Mesodermal cell (in vitro differentiated cells): Measurements from ENCODE around the gene COMMD6.

Source experiments
- H3K27ac ChIP-seq: 2 replicates; pipeline ENCODE4 v1.7.0; 2013; ENCODE audit warnings: mild to moderate bottlenecking, low read depth, low read length, moderate library complexity; ENCODE audit not compliant: severe bottlenecking
- H3K36me3 ChIP-seq: 2 replicates; pipeline ENCODE4 v1.7.1; 2013; ENCODE audit warnings: mild to moderate bottlenecking, low read length, moderate library complexity; ENCODE audit not compliant: control insufficient read depth, insufficient read depth
- H3K4me1 ChIP-seq: one replicate; pipeline ENCODE4 v1.7.1; 2013; ENCODE audit warnings: mild to moderate bottlenecking, low read length; ENCODE audit not compliant: insufficient read depth, control insufficient read depth, poor library complexity, severe bottlenecking
- H3K4me3 ChIP-seq: 2 replicates; pipeline ENCODE4 v1.7.0; 2013; ENCODE audit warnings: low read length, control low read depth, mild to moderate bottlenecking; ENCODE audit not compliant: insufficient read depth, poor library complexity, severe bottlenecking; ENCODE audit errors: extremely low read depth
- H3K9me3 ChIP-seq: 2 replicates; pipeline ENCODE4 v1.7.1; 2013; ENCODE audit warnings: mild to moderate bottlenecking, low read length, moderate library complexity; ENCODE audit not compliant: control insufficient read depth
- WGBS, 2 experiments: methylation state at CpG; one replicate each; pipeline ENCODE4 v1.1.5; 2013; ENCODE audit warnings: missing lambda C conversion rate in 2 of 2; ENCODE audit not compliant: insufficient coverage in 2 of 2; 5-methylcytosine and 5-hydroxymethylcytosine counted together

Gene COMMD6

GRCh38 chr13:75521956-75522355, 15.7 kb downstream of the COMMD6 start:
- no peaks in the 10 kb centered on the region for H3K4me1 ChIP-seq
- no peak overlapping the region for H3K4me3 ChIP-seq
- WGBS, 2 experiments, result 93% methylated on average over 2 of the region's 3 CpGs
- no peak overlapping the region for H3K27ac ChIP-seq
- H3K9me3 ChIP-seq, result peaks cover 3% of the 10 kb centered on the region
- H3K36me3 ChIP-seq, result peaks cover 6% of the 10 kb centered on the region

DNA sequence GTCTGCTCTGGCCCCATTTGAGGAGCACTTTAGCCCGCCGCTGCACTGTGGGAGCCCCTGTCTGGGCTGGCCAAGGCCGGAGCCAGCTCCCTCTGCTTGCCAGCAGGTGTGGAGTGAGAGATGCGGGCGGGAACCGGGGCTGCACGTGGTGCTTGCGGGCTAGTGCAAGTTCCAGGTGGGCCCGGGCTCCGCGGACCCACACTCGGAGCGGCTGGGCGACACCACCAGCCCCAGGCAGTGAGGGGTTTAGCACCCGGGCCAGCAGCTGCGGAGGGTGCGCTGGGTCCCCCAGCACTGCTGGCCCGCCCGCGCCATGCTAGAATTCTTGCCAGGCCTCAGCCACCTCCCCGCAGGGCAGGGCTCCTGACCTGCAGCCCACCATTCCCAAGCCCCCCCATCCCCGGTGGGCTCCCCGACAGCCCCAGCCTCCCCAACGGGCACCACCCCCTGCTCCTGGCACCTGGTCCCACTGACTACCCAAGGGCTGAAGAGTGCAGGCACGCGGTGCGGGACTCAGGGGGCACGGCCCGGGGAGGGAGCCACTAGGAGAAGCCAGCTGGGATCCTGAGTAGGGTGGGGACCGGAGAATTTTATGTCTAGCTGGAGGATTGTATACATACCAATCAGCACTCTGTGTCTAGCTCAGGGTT, 19.1 kb downstream of the COMMD6 start:
- H3K36me3 ChIP-seq, result no peaks in the 10 kb centered on the region
- 96 to 97% methylated on average over 20 to 21 of the region's 30 CpGs for WGBS, 2 experiments
- H3K9me3 ChIP-seq, result peaks cover 3% of the 10 kb centered on the region
- no peak overlapping the region for H3K27ac ChIP-seq
- no peak overlapping the region for H3K4me3 ChIP-seq
- H3K4me1 ChIP-seq, result no peaks in the 10 kb centered on the region

GRCh38 chr13:75514080-75514995, 23.3 kb downstream of the COMMD6 start:
- no peaks in the 10 kb centered on the region for H3K4me1 ChIP-seq
- no peak overlapping the region for H3K27ac ChIP-seq
- no peaks in the 10 kb centered on the region for H3K36me3 ChIP-seq
- no peak overlapping the region for H3K4me3 ChIP-seq
- WGBS, 2 experiments, result 83% methylated on average over 1 of the region's 3 CpGs; no CpG with 5 or more reads in 1 of the 2 experiments
- no peaks in the 10 kb centered on the region for H3K9me3 ChIP-seq

GRCh38 chr13:75513271-75513670, 24.4 kb downstream of the COMMD6 start:
- Histone ChIP-seq H3K27ac (no peak overlapping the region), H3K4me3 (no peak overlapping the region), H3K36me3 (no peaks in the 10 kb centered on the region), H3K9me3 (no peaks in the 10 kb centered on the region), H3K4me1 (no peaks in the 10 kb centered on the region)
- WGBS, 2 experiments, result 73 to 97% methylated on average over 1 to 3 of the region's 5 CpGs

- Histone ChIP-seq H3K4me3 (no peak overlapping the region), H3K9me3 (no peaks in the 10 kb centered on the region), H3K36me3 (no peaks in the 10 kb centered on the region), H3K27ac (no peak overlapping the region), H3K4me1 (no peaks in the 10 kb centered on the region)
- WGBS, 2 experiments, result 89 to 100% methylated on average over 1 of the region's 3 CpGs
Observed at GRCh38 chr13:75512253-75512652, 25.4 kb downstream of the COMMD6 start.

GRCh38 chr13:75511051-75511625, 26.5 kb downstream of the COMMD6 start:
- Histone ChIP-seq H3K36me3 (no peaks in the 10 kb centered on the region), H3K4me3 (no peak overlapping the region), H3K27ac (no peak overlapping the region), H3K4me1 (no peaks in the 10 kb centered on the region), H3K9me3 (no peaks in the 10 kb centered on the region)
- WGBS, 2 experiments, result no CpG with 5 or more reads among the region's 3 CpGs

DNA sequence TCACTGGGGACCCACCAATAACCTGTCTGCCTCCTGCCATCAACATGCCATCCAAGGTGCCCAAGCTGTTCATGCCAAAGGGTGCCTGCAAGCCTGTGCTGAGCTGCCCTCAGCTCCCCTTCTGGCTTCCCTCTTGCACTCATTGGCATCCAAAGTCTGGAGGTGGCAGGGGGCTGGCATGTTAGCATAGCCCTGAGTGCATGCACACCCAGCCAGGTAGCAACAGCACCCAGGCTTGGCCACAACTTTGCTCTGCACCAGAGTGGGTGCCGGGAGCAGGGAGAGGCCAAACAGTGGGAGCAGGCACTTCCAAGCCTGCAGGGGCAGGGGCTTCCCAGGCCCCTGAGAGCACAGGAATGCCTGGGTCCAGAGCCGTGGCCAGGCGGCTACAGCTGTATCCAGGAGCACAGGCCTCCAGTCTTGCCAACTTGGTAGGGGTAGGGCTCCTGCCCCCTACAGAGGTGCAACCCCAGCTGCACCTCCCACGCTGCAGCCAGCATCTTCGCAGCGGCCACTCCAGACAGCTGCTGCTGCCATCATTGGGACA, 29.6 kb downstream of the COMMD6 start:
- Histone ChIP-seq H3K4me3 (no peak overlapping the region), H3K4me1 (no peaks in the 10 kb centered on the region), H3K9me3 (no peaks in the 10 kb centered on the region), H3K27ac (no peak overlapping the region), H3K36me3 (no peaks in the 10 kb centered on the region)
- WGBS, 2 experiments, result 81 to 84% methylated on average over 5 to 6 of the region's 6 CpGs

DNA sequence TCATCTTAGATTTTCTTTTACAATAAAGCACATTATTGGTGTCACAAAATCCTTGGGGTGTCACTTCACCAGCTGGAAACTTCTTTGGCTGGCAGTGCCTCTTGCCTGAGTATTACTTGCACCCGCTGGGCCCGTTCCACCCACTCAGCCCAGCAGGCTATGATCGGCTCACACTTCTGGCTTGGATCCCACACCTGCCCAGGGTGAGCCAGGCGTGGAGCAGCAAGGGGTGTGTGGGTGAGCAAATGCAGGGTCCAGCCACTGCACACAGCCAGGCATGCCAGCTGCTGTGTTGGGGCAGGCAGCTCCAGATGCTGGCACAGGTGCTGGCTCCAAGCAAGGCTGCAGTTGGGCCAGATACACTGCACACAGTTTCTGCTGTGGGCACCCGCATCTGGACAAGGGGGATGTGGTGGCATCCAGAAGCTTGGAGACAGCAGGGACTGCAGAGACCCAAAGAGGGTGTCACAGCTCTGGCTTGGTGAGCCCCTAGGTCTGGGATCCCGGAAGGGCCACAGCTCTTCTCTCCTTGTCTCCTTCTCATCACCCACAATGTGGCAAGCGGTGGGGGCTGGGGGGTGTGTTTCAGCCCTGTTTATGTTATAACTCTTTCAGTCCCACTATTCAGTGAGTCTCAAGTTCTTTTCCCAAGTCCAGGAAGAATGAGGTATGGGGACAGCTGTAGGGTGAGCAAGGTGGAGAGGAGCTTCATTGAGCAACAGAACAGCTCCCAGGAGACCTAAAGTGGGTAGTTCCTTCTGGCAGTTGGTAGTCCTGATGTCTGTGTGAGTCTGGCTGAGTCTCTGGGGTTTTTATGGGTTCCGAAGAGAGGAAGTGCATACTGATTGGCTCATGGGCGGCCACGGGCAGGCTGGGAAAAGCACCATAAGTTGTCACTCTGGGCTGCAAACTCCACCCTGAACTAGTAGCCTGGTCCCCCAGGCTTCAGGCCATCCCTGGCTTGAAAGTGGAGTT, 30.3 kb downstream of the COMMD6 start:
- H3K9me3 ChIP-seq, result no peaks in the 10 kb centered on the region
- no peaks in the 10 kb centered on the region for H3K36me3 ChIP-seq
- H3K27ac ChIP-seq, result no peak overlapping the region
- no peak overlapping the region for H3K4me3 ChIP-seq
- H3K4me1 ChIP-seq, result no peaks in the 10 kb centered on the region
- 92 to 95% methylated on average over 4 to 8 of the region's 10 CpGs for WGBS, 2 experiments

- Histone ChIP-seq H3K27ac (no peak overlapping the region), H3K4me1 (no peaks in the 10 kb centered on the region), H3K36me3 (no peaks in the 10 kb centered on the region), H3K9me3 (no peaks in the 10 kb centered on the region), H3K4me3 (no peak overlapping the region)
- 100% methylated on average over 1 of the region's 1 CpG for WGBS, 2 experiments
Observed at GRCh38 chr13:75506018-75506417, 31.6 kb downstream of the COMMD6 start.

DNA sequence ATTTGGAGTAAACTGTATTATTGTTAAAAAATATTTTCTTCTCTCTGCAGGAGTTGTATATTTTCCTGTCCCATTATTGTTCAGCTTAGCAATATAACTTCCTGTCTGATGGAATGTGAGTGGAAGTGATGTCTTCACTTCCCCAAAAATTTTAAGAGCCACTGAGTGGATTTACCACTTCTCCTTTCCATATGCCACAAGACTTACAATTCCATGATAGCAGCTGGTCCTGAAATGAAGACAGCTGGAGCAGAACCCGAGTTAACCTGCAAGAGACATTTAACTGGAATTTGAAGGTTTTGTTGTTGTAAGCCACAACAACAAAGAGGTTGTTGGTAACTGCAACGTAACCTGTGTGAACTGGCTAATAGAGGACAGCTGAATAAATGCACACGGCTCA, 32.3 kb downstream of the COMMD6 start:
- Histone ChIP-seq H3K9me3 (no peaks in the 10 kb centered on the region), H3K36me3 (no peaks in the 10 kb centered on the region), H3K4me3 (no peak overlapping the region), H3K27ac (no peak overlapping the region), H3K4me1 (no peaks in the 10 kb centered on the region)
- 90 to 100% methylated on average over 1 to 2 of the region's 3 CpGs for WGBS, 2 experiments
